Astrocyte of the spinal cord (primary cell): ENCODE measurements around the gene CPLX1.
"Not testable (repeated sequence)": the region's sequence is repeated elsewhere in the genome, so short reads cannot be mapped to it uniquely, and the experiment has no call there.

Source experiments
- DNase-seq: peaks from one replicate; pipeline ENCODE4 v3.0.0; 2011; ENCODE audit warnings: low read depth, low spot score
- H3K4me3 ChIP-seq: 2 replicates; pipeline ENCODE4 v1.5.1; 2011; ENCODE audit warnings: low read depth, mild to moderate bottlenecking, low read length, moderate library complexity
- in situ Hi-C: cut with HindIII; loops from 2 replicates; pipeline ENCODE4 v1.10.0; 2017; ENCODE audit warnings: low sequenced_read_pairs
- TF ChIP-seq, protein P1 (sequence below): IDR thresholded peaks from 2 replicates; pipeline ENCODE4 v1.5.1; 2012; ENCODE audit warnings: low read depth, mild to moderate bottlenecking, low read length, inconsistent platforms

CPLX1 gene

DNA sequence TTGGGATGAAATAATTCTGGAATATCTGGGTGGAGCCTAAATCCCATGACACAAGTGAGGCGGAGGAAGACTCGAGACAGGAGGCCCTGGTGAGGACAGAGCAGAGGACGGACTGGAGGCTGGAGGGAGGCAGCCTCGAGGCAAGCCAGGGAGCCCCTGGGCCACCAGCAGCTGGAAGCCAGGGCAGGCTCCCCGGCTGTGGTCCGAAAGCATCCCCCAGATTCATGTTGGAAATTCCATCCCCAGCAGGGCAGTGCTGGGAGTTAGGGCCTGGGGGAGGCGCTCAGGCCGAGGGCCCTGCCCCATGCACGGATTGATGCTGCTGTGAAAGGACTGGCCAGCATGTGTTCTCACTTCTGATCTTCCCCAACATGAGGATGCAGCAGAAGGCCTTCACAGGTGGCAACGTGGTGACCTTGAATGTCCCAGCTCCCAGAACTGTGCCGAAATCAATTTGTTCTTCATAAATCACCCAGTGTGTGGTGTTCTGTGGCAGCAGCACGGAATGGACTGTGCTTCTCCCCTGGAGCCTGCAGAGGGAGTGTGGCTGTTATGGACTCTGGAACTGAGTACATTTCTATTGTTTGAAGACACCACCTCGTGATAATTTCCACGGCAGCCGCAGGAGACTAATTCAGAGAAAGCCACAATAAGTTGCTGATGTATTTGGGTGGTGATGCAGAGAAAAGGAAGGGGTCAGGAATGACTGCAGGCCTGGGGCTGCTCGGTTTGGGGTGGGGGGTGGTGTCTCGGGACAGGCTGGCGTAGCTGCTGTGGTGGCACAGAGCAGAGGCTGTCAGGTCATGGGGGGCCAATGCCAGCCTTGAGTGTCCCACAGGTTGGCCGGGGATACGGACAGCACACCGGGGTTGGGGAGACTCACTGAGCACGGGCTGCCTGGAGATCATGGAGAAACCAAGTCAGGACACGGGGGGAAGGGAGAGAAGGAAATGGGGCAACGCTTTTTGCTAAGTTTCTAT, 63.4 kb downstream of the CPLX1 start:
- in situ Hi-C loops, result no loop called here
- DNase-seq, result peak; percentile 43
- TF ChIP-seq, protein P1, sequence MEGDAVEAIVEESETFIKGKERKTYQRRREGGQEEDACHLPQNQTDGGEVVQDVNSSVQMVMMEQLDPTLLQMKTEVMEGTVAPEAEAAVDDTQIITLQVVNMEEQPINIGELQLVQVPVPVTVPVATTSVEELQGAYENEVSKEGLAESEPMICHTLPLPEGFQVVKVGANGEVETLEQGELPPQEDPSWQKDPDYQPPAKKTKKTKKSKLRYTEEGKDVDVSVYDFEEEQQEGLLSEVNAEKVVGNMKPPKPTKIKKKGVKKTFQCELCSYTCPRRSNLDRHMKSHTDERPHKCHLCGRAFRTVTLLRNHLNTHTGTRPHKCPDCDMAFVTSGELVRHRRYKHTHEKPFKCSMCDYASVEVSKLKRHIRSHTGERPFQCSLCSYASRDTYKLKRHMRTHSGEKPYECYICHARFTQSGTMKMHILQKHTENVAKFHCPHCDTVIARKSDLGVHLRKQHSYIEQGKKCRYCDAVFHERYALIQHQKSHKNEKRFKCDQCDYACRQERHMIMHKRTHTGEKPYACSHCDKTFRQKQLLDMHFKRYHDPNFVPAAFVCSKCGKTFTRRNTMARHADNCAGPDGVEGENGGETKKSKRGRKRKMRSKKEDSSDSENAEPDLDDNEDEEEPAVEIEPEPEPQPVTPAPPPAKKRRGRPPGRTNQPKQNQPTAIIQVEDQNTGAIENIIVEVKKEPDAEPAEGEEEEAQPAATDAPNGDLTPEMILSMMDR, result peak; percentile 64
- H3K4me3 ChIP-seq, result no peak overlapping the region

DNA sequence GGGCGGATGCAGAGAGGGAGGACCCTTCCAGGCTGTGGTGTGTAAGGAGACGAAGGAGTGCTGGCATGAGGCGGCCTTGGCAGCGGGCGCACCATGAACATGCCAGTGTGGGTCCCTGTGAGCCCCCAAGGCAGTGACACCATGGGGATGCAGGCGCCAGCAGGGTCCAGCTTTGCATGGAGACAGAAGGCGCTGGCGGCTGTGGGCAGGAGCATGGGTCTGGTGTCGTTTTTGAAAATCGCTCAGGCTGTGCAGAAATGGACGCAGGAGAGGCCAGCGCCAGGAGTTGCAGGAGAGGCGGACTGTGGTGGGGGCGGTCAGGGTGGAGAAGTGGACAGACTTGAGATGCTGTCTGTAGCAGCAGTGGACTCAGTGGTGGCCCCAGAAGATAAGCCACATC, 64.2 kb downstream of the CPLX1 start:
- H3K4me3 ChIP-seq, result no peak overlapping the region
- in situ Hi-C loops, result no loop called here
- no peak for DNase-seq
- TF ChIP-seq, protein P1, result no peak

- in situ Hi-C loops, result no loop called here
- H3K4me3 ChIP-seq, result no peak overlapping the region
- TF ChIP-seq, protein P1, result no peak
- no peak for DNase-seq
Observed at GRCh38 chr4:761086-761485, 64.8 kb downstream of the CPLX1 start.

DNA sequence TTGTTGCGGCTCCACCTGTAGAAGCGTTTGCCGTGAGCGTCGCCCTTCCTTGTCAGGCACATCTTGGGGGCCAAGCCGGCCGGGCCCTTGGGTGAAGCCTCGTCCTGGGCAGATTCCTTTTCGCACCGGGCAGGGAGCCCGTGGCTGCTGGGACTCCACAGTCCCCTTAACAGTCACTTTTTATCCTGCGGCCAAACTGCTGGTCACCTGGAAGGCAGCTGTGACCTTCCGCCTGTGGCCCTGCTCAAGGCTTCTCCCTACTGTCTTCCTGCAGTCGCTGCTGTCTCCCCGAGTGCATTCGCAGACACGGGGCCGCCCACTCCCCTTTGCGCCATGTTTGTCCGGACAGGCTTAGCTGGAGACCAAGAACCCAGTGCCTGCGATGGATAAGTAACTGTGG, 65.3 kb downstream of the CPLX1 start:
- no peak overlapping the region for H3K4me3 ChIP-seq
- no peak for DNase-seq
- TF ChIP-seq, protein P1, result no peak
- in situ Hi-C loops, result no loop called here

DNA sequence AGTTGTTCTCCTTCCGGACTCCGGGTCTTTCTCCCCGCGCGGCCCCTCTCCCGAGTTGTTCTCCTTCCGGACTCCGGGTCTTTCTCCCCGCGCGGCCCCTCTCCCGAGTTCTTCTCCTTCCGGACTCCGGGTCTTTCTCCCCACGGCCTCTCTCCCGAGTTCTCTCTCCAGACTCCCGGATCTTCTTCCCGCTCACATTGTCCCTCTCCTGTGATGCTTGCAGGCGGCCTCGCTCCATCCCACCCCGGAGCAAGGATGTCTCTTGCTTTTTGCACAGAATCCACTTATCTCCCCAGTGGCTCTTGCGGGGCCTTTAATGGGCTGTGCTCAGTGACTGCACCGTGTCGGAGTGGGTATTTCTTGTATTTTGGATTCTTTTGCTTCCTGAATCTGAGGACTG, 66.1 kb downstream of the CPLX1 start:
- in situ Hi-C loops, H3K4me3 ChIP-seq: not testable (repeated sequence)

GRCh38 chr4:757111-757510, 68.8 kb downstream of the CPLX1 start:
- in situ Hi-C loops, result no loop called here
- H3K4me3 ChIP-seq, result no peak overlapping the region
- no peak for DNase-seq
- TF ChIP-seq, protein P1, result no peak

More for the DNA sequence above, 66.1 kb downstream of the CPLX1 start:
- not testable (repeated sequence) for DNase-seq
